Gastroesophageal sphincter (tissue), 3 donors: Measurements from ENCODE around the gene NPS.

Experiments
- CTCF ChIP-seq, 4 experiments: fragments of 200-600 bp in 2 of 4; fragments of 450-650 bp in 2 of 4; sonication (generic) in 1 of 4; IDR thresholded peaks; one replicate each; pipeline ENCODE4 v1.5.1; 2017 to 2019; ENCODE audit warnings: antibody characterized with exemption in 4 of 4, mild to moderate bottlenecking in 2 of 4, moderate library complexity in 2 of 4
- EP300 ChIP-seq: sonication (generic); formaldehyde crosslinking; IDR thresholded peaks from one replicate; pipeline ENCODE4 v1.6.1; 2017; ENCODE audit warnings: antibody characterized with exemption, mild to moderate bottlenecking
- POLR2A ChIP-seq, 2 donors: fragments of 450-650 bp; IDR thresholded peaks; one replicate each; pipeline ENCODE4 v1.6.1; 2017; ENCODE audit warnings: antibody characterized with exemption in 2 of 2, mild to moderate bottlenecking in 2 of 2, moderate library complexity in 1 of 2
- POLR2AphosphoS5 ChIP-seq: sonication (generic); formaldehyde crosslinking; IDR thresholded peaks from one replicate; pipeline ENCODE4 v1.6.1; 2017; ENCODE audit warnings: antibody characterized with exemption

DNA sequence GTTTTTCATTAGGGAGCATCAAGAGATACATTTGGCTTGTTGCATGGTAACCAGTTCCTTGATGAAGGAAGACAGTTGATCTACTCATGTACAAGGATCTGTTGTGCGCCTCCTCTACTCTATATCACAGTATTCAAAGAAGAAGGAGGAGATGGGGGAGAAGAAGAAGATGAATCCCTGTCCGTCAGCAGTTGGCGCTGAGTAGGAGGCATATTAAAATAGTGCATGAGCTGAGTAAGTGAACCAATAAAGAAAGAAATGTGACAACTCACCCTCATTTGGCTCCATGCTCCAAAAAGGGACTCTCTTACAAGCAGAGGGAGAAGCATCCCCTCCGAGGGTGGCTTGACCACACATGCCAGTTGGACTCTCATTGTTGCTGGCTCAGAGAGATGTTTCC, 20.1 kb downstream of the NPS start:
- TF ChIP-seq POLR2A (IDR thresholded peaks at IDR 0.05) (no peak), CTCF (IDR thresholded peaks at IDR 0.05) (no peak), POLR2AphosphoS5 (no peak), EP300 (no peak)
